HG03095 (cell line): ENCODE data around the gene C9orf152.
"Not testable (repeated sequence)": the region's sequence is repeated elsewhere in the genome, so short reads cannot be mapped to it uniquely, and the experiment has no call there.

Experiments used
- ATAC-seq: cut with Tn5 transposase; IDR thresholded peaks from one replicate; pipeline ENCODE4 v1.9.1; 2021; ENCODE audit warnings: moderate library complexity; ENCODE audit not compliant: unreplicated experiment

The C9orf152 gene, protein sequence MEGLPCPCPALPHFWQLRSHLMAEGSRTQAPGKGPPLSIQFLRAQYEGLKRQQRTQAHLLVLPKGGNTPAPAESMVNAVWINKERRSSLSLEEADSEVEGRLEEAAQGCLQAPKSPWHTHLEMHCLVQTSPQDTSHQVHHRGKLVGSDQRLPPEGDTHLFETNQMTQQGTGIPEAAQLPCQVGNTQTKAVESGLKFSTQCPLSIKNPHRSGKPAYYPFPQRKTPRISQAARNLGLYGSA

DNA sequence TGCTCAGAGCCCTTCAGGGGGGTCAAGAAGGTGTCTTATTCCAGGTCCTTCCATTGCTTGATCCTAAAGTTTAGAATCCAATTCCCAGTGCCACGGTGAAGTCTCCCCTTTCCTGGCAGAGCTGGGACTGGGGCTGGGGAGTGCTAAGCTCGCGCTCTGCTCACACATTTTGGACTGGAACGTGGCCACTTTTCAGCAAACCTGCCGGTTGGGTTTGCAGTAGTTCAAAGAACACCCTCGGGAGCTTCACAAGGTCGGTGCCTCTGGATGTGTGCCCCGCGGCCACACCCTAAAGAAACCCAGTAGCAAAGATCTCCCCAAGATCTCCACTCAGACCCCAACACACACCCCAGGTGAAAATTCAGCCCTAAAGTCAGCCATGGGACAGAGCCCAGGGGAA, at the start of gene C9orf152:
Gene C9orf152 (minus strand): TSS at position 129 of the 400 bp plus-strand sequence. CDS start 580 bp downstream, outside the sequence.
- no peak for ATAC-seq

DNA sequence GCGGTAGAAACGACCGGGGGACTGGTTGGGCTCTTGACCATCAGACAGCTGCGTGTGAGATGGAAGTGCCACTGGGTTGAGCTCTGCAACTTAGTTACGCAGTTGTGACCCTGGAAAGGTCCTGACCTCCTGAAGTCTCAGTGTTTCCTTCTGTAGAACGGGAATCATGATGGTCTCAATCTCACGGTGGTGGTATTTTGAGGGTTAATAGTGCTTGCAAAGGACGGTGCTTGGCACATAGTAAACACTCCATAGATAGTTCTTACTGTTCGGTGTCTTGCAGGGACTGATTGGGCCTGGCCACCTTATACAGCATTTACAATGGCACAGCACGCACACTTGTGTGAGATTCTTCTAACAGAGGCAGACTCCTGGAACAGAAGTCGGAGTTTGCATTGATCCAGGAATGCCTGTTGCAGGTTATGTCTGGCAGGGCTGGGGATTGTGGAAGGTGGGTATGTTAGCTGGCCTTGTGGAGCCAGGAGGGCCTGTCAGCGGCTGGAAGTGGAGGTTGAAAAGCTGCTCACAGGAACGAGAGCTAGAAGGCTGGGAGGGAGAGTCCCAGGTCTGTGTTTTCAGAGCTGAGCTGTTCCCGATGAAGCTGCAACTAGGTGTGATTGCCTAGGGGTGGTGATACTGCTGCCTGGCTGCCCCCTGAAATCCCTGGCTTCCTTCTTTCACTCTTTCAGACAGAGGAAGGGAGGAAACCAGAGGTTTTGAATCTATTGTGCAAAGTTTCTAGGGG, 49.3 kb upstream of the C9orf152 start:
- no peak for ATAC-seq

DNA sequence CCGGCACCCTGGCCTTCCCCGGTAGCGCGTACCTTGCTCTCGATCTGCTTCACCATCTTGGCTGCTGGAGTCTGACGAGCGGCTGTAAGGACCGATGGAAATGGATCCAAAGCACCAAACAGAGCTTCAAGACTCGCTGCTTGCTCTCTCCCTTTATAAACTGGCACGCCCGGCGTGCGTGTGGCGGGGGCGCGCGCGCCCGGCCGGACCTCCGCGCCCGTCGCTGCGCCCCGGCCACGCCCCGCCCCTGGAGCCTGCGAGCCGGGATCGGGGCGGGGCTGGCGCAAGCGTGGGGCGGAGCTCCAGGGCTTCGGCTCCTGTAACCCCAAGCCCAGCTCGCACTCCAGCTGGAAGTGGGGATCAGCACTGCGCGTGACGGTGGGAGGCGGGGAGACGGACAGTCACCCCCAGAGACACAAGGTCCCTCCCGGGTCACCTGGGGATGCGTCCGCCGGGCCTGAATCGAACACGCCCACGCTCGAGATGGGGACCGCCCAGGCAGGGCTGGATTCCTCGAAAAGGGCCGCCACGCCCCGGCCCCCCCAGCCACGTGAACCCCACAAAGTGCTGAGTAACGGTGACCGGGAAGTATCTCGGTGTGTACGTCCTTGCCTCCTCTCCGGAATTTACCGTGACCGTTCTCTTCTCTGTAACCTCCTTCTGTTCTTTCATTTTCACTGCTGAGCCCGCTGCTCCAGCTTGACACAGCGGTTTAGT, 48.6 kb upstream of the C9orf152 start, which contains the start of gene TXN:
Gene TXN (minus strand): TSS at position 128 of the 717 bp plus-strand sequence. CDS start 72 bp downstream, at position 56.
- ATAC-seq = peak; percentile 66

DNA sequence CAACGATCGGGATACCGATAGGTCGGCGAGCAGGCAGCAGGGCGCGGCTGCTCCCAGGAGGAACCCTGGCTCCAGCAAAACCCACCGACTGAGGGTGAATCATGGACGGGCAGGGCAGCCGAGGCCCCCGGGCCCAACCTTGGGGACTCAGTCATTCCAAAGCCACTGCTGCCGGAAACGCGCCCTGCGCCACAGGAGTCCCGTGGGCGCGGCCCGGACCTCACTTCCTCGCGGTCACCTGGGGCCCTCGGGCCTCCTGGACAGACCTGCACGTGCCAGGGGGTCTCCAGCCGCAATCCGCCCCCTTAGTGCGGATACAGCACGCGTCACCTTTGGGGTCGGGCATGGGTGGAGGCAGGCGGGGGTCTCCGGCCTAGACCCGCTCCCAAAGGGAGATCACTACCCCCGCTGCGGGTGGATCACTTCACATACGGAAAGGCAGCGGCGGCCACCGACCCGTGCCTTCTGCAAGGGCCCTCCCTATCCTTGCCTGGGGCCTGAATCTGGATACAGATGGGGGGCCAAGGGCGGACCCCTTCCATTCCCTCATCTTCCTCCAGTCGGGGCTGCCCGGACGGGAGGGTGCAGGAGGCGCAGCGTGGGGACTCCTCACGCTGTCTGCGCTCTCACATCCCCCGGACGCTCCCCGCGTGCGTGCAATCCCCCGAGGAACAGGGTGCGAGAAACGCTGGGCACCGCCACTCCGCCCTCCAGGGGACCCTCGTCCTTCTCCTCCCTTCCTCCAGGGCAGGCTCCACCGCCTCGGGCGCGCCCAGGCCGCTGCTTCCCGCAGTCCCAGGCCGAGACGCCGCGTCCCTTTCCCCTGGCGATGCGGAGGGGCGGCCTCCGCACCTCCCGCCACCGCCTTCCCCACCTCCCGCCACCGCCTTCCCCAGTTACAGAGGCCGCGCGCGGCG, 47.8 kb upstream of the C9orf152 start:
- ATAC-seq = peak; percentile 19

DNA sequence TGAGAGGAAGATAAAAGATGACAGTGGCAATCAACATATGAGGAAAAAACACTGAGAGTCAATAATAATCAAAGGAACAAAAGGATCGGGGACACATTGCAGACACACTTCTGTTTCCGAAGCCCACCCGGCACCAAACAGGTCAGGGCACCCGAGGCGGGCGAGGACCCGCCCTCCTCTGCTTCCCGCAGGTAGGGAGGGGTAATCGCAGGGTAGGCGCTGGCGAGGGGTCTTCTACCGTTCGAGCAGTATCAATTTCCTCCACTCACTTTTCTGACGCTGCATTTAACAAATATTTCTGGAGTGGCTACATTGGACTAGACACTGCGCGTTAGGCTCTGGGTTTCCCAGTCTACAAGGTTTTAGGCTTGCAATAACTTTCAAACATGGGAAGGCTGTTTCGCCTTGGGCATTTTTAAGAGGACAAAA, 47.1 kb upstream of the C9orf152 start:
- ATAC-seq = no peak

DNA sequence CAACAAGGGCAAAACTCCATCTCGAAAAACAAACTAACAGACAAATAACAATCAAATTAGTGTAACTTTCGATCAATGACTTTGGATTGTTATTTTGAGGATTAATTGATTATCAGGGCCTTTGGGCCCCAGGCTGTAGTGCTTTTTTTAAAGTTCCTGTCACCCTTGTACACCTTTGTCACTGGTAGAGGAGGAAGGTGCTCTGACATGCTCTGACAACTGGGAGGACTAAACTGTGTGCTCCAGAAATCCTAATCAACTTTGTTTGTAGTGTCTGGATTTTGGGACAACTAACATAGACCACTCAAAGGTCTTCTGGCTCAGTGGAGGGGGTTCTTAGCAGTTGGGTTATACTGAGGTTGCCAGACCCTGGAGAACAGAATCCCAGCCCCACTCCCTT, 46.5 kb upstream of the C9orf152 start:
- ATAC-seq = no peak

DNA sequence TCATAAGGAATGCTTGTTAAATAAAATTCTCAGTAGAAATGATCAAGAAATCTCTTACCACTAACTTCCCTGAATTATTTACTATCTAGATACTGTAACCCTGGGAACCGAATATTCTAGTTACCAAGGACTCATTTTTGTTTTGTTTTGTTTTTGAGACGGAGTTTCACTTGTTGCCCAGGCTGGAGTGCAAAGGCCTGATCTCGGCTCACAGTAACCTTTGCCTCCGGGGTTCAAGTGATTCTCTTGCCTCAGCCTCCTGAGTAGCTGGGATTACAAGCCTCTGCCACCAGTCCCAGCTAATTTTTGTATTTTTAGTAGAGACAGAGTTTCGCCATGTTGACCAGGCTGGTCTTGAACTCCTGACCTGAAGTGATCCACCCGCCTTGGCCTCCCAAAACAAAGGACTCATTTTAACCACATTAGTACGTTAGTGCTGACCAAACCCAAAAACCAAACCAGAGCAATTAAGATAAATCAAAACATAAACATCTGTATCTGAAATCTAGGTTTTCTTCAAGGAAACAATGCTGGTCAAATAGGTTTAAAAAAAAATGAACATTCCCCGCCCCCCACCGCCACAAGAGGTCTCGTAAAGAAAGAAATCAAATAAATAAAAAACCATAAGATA, 44.7 kb upstream of the C9orf152 start:
- no peak for ATAC-seq

DNA sequence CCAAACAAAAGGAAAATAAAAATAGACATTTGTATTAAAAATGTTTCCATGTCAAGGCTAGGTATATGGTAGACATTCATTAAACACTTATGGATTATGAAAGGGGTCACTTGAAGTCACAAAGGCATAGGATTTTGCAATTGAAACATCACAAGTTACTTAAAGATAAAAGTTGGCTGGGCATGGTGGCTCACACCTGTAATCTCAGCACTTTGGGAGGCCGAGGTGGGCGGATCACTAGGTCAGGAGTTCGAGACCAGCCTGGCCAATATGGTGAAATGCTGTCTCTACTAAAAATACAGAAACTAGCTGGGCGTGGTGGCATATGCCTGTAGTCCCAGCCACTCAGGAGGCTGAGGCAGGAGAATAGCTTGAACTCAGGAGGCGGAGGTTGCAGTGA, 43.8 kb upstream of the C9orf152 start:
- not testable (repeated sequence) for ATAC-seq

DNA sequence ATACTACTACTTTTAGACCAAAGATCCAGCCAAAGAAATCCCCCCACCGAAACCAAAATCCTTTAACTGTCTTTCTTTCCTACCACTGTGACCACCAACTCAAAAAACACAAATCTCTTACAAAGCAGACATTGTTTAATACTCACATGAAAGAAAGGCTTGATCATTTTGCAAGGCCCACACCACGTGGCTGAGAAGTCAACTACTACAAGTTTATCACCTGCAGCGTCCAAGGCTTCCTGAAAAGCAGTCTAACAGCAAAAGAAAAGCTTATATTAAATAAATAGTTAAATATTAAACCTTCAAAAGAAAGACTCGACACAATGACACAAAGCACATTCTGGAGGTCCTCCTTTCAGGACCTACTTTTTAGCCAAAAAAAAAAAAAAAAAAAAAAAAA, 43.3 kb upstream of the C9orf152 start:
- no peak for ATAC-seq

DNA sequence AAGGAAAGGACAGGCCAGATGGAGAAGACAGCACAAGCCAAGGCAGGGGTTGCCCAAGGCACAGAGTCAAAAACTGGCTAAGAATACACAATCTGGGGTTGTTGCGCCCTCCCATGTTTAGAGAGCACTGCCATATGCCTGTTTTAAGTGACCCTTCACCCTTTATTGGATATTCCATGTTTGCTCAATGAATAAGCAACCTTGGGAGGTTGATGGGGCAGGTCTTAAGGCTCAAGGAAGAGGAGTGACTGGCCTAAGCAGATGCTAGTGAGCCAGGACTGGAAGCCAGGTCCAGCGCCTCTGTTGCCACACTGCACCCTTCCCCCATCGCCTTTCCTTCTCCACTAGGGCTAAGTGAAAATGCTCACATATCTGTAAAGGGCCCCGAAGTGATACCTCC, 41.6 kb upstream of the C9orf152 start:
- ATAC-seq = no peak

DNA sequence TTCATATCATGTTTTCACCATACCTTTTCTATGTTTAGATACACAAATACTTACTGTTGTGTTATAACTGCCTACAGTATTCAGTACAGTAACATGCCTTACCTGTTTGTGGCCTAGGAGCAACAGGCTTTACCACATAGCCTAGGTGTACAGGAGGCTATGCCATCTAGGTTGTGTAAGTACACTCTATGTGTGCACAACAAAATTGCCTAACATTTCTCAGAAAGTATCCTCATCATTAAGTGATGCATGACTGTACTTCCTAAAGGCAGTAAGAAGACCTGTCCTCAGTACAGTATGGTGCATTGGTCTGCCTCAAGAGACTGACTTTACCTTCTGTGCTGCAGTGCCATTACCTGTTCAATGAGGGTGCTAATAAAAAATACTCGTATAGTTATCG, 40.4 kb upstream of the C9orf152 start:
- no peak for ATAC-seq

DNA sequence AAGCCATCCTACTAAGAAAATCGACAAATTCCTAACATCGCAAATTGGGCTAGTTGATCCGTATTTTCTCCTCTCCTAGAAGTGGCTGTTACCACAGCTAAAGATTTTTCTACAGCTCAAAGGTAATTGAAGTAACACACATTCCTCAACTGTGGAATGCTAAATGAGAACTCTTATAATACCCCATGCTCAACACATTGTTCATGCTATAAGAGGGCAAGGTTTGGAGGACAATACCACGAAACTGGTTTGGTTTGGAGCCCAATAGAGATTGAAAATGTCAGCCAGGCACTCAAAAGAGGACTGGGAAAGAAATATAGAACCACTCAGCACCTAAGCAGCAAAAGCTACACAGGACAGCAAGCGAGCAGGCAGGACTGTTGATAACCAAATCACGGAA, 38.3 kb upstream of the C9orf152 start:
- ATAC-seq = no peak

DNA sequence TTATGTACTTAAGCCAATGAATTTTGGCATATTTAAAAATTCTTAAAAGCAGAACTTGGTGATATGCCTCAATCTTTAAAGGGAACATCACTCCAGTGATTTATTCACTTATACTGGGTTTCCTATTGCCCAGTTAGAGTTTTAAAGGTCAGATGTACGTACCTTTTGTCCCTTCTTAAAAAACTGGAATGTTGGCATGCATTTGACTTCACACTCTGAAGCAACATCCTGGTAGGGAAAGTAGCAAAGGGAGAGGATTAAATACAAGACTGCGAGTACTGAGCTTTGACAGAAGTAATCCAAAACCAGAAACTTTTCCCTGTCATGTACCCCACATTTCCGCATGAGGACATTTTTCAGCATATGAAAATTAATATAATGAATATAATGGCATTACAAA, 36.7 kb upstream of the C9orf152 start:
- no peak for ATAC-seq

DNA sequence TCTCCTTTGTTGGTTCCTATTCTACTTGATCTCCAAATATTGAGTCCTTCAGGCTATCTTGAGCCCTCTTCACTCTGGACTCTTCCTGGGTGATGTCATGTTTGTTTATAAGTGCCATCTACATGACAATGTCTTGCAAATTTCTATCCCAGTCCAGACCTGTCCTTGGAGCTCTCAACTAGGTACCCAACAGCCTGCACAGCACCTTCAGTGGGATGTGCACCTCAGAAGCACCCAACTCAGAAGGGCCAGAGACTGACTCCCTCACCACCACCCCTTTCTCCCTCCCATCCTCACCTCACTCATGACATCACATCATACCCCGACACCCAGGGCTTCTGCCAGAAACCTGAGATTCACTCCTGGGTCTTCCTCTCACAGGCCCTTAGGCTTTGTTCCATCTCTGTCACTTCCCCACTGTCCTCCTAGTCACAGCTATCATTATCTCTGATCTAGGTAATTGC, 33.9 kb upstream of the C9orf152 start:
- no peak for ATAC-seq

DNA sequence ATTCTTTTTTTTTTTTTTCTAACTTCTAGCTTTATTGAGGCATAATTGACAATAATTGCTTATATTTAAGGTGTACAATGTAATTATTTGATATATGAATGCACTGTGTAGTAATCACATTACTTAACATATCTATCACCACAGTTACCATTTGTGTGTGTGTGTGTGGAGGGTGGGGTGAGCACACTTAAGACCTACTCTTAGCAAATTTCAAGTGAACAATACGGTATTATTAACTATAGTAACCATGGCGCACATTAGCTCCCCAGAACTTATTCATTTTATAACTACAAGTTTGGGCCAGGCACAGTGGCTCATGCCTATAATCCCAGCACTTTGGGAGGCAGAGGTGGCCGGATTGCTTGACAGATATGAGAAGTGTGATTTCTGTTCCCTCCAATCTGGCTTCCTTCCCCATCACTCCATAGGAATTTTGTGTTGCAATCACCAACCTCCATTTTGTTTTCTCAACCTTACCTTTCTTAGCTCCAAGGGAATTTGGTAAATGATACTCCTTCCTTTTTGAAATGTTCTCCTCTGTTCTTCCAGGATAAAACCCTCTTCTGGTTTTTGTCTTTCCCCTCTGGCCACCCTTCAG, 33.4 kb upstream of the C9orf152 start:
- no peak for ATAC-seq

DNA sequence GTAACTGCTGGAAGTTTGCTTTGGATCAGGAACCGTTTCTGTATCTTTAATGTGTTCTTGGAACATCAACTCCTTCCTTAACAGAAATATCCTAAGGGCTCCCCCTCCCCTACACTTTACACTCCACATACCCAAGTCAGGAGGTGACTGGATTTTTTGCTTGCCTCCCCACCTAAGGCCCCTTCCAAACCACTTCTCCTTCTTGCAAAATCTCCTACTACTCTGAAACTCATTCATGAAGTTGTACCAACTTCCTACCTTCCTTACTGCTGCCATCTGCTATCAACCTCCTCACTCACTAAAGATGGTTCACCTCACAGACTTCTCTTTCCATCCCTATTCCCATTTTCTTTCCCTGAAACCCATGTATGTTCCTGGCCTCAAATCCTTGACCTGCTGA, 32.2 kb upstream of the C9orf152 start:
- ATAC-seq = no peak

DNA sequence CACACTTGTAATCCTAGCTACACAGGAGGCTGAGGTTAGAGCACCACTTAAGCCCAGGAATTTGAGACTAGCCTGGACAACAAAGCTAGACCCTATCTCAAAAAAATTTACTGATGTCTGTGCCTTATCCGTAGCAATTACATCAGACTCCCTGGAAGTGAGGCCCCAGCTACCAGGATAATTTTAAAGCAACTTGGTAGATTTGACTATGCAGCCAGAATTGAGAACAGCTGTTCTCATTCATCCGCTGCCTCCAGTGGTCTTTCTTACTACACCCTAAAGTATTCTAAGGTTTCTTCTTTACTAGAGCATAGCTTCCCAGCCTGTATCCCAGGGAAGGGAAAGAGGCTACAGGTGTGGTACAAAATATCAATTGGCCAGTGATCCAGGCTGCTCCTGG, 20.4 kb upstream of the C9orf152 start:
- ATAC-seq = no peak

DNA sequence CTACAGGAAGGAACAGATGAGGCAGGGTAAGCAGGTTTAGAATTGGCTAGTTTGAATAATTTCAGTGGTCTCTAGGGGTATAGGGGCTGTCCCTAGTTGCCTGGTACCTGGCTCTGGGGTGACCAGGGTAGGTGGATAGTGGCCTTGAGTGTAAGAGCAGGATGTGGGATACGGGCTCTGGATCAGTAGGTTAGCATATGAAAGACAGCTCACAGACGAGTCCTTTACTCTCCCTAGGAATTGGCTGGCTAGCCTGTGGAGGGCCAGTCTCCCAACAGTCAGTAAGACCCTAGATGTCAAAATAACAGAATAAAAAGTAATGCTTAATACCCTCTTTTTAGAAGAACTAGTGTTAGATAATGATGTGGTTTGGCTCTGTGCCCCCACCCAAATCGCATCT, 16.6 kb upstream of the C9orf152 start:
- no peak for ATAC-seq

DNA sequence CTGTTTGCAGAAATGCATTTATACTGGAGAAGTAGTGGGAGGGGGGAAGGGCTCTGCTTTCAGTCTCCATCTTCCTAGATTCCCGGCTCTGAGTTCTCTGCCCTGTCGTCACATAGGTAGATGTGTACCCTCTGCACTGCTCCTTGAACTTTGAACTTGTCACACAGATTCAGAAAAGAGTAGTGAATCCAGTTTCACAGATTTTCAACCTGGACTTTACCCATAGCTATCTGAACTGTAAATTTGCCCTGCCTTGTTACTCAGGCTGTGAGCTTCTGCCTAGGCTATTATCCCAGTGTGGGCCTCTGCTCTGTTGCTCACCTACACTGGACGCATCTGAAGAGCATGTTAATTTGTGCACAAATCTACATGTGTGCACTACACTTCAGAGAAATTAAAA, 12.8 kb upstream of the C9orf152 start:
- ATAC-seq = no peak

DNA sequence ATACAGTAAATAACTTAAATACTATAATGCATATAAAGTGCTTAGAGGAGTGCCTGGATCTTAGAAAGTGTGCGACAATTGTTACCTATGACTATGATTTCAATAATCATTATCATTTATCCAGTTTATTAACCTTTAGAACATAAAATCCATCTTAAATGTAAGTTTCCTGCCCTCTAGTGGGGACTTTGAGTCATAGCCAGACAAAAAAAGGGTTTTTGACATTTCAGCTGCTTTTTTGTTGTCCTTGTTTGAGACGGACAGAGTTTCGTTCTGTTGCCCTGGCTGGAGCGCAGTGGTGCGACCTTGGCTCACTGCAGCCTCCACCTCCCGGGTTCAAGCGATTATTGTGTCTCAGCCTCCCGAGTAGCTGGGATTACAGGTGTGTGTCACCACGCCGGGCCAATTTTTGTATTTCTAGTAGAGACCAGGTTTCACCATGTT, 9.7 kb upstream of the C9orf152 start:
- ATAC-seq = no peak
